Liver (tissue), 3 donors: Measurements from ENCODE around the gene LCMT1.

Source experiments
- ATF3 ChIP-seq: IDR thresholded peaks from 2 replicates; pipeline ENCODE4 v1.6.1; 2016; ENCODE audit warnings: antibody characterized with exemption
- CTCF ChIP-seq: fragments of 150-350 bp; IDR thresholded peaks from 2 replicates; pipeline ENCODE4 v1.5.1; 2017; ENCODE audit warnings: improper control_type of control experiment, low read depth, low read length; ENCODE audit not compliant: missing input control
- FOXA1 ChIP-seq: IDR thresholded peaks from 2 replicates; pipeline ENCODE4 v1.6.1; 2016; ENCODE audit warnings: antibody characterized with exemption
- HNF4A ChIP-seq, 2 donors: conservative IDR thresholded peaks; 2 replicates each; pipeline ENCODE4 v1.6.1; 2016; ENCODE audit warnings: antibody characterized with exemption in 2 of 2, mild to moderate bottlenecking in 2 of 2
- JUND ChIP-seq, 2 donors: IDR thresholded peaks; 2 replicates each; pipeline ENCODE4 v1.6.1; 2016; ENCODE audit warnings: antibody characterized with exemption in 2 of 2
- MAX ChIP-seq: IDR thresholded peaks from 2 replicates; pipeline ENCODE4 v1.6.1; 2016; ENCODE audit warnings: antibody characterized with exemption
- RAD21 ChIP-seq, 2 donors: IDR thresholded peaks; 2 replicates each; pipeline ENCODE4 v1.6.1; 2016; ENCODE audit warnings: antibody characterized with exemption in 2 of 2, mild to moderate bottlenecking in 2 of 2
- REST ChIP-seq: IDR thresholded peaks from 2 replicates; pipeline ENCODE4 v1.6.1; 2016; ENCODE audit warnings: antibody characterized with exemption, mild to moderate bottlenecking
- RXRA ChIP-seq, 2 donors: IDR thresholded peaks; 2 replicates each; pipeline ENCODE4 v1.6.1; 2017 to 2018; ENCODE audit warnings: antibody characterized with exemption in 2 of 2, mild to moderate bottlenecking in 1 of 2
- SP1 ChIP-seq: IDR thresholded peaks from 2 replicates; pipeline ENCODE4 v1.6.1; 2018; ENCODE audit warnings: antibody characterized with exemption, mild to moderate bottlenecking
- YY1 ChIP-seq: IDR thresholded peaks from 2 replicates; pipeline ENCODE4 v1.6.1; 2016; ENCODE audit warnings: antibody characterized with exemption, mild to moderate bottlenecking
- ZBTB33 ChIP-seq: IDR thresholded peaks from 2 replicates; pipeline ENCODE4 v1.6.1; 2016; ENCODE audit warnings: antibody characterized with exemption
- donor health status: healthy.
- donor health status: healthy.

GRCh38 chr16:25155553-25156460 lies 44.3 kb downstream of the LCMT1 start:
- TF ChIP-seq RXRA (IDR thresholded peaks at IDR 0.05) (no peak), CTCF (no peak), ATF3 (no peak), RAD21 (IDR thresholded peaks at IDR 0.05) (no peak), REST (no peak), YY1 (no peak), MAX (no peak), FOXA1 (no peak), JUND (IDR thresholded peaks at IDR 0.05) (no peak), HNF4A (conservative IDR thresholded peaks at IDR 0.05) (no peak), SP1 (no peak), ZBTB33 (no peak)
